K562 (cell line): ENCODE data around the gene WDR90. TPM values are rescaled to one million over a fixed set of nuclear protein-coding genes. Genes with fewer than 3 reads are reported as not detected.
A peak's percentile ranks its signal among the peaks of the same experiment; 100 is the strongest.

ENCODE experiments used
- ATF3 ChIP-seq, 2 experiments: fragments of 450-650 bp in 1 of 2; sonication (generic) in 1 of 2; formaldehyde crosslinking in 1 of 2; IDR thresholded peaks in 1 of 2; conservative IDR thresholded peaks in 1 of 2; 2 replicates each; pipeline versions ENCODE4 v1.6.1 to v1.8.1; 2016 to 2023; ENCODE audit warnings: mild to moderate bottlenecking in 2 of 2, moderate library complexity in 2 of 2, inconsistent platforms in 1 of 2, missing genetic modification reagents in 1 of 2
- BCL6 ChIP-seq: fragments of 250-450 bp; sonication (Bioruptor Pico); IDR thresholded peaks from 2 replicates; pipeline ENCODE4 v1.4.0; 2020
- BMI1 ChIP-seq: fragments of 150-350 bp; IDR thresholded peaks from 2 replicates; pipeline ENCODE4 v1.6.1; 2014; ENCODE audit warnings: low read length
- CTBP1 ChIP-seq: fragments of 450-650 bp; IDR thresholded peaks from 2 replicates; pipeline ENCODE4 v1.6.1; 2016; ENCODE audit warnings: borderline replicate concordance
- FOSL1 ChIP-seq: fragments of 200-800 bp; sonication (Bioruptor generic); conservative IDR thresholded peaks from 2 replicates; pipeline ENCODE4 v1.6.1; 2016; ENCODE audit warnings: missing genetic modification characterization, missing compliant biosample characterization
- FOXJ2 ChIP-seq: fragments of 200-800 bp; sonication (Bioruptor generic); IDR thresholded peaks from 2 replicates; pipeline ENCODE4 v1.6.1; 2016; ENCODE audit warnings: missing genetic modification characterization, missing compliant biosample characterization
- JUND ChIP-seq, 2 experiments: IDR thresholded peaks; 2 replicates in 1 of 2; 3 replicates in 1 of 2; pipeline ENCODE4 v1.6.1; 2011; ENCODE audit warnings: borderline replicate concordance in 2 of 2, low read depth in 2 of 2, low read length in 2 of 2, improper control_type of control experiment in 1 of 2, missing biosample characterization in 1 of 2, missing genetic modification characterization in 1 of 2, missing genetic modification reagents in 1 of 2
- KDM1A ChIP-seq, 2 experiments: fragments of 450-650 bp; IDR thresholded peaks; 2 replicates each; pipeline ENCODE4 v1.6.1; 2016; ENCODE audit warnings: mild to moderate bottlenecking in 2 of 2
- MAFF ChIP-seq: IDR thresholded peaks from 2 replicates; pipeline ENCODE4 v1.6.1; 2012; ENCODE audit warnings: low read length, improper control_type of control experiment
- MAZ ChIP-seq, 2 experiments: fragments of 450-650 bp in 1 of 2; sonication (generic) in 1 of 2; formaldehyde crosslinking; IDR thresholded peaks in 1 of 2; conservative IDR thresholded peaks in 1 of 2; 2 replicates each; pipeline versions ENCODE4 v1.4.0 to v1.5.0; 2020; ENCODE audit warnings: mild to moderate bottlenecking in 1 of 2, missing genetic modification reagents in 1 of 2
- NCOA1 ChIP-seq: fragments of 450-650 bp; IDR thresholded peaks from 2 replicates; pipeline ENCODE4 v1.6.1; 2016; ENCODE audit warnings: low read depth
- NEUROD1 ChIP-seq: fragments of 150-350 bp; IDR thresholded peaks from 2 replicates; pipeline ENCODE4 v1.6.1; 2014; ENCODE audit warnings: borderline replicate concordance, low read length, low read depth; ENCODE audit not compliant: partially characterized antibody
- RFX1 ChIP-seq: fragments of 450-650 bp; IDR thresholded peaks from 2 replicates; pipeline ENCODE4 v1.6.1; 2016; ENCODE audit warnings: mild to moderate bottlenecking, moderate library complexity
- RNF2 ChIP-seq: sonication (generic); IDR thresholded peaks from 2 replicates; pipeline ENCODE4 v1.6.1; 2016
- SIX5 ChIP-seq, 2 experiments: IDR thresholded peaks; 2 replicates each; pipeline ENCODE4 v1.6.1; 2011; ENCODE audit warnings: low read length in 2 of 2, borderline replicate concordance in 1 of 2, low read depth in 1 of 2, mild to moderate bottlenecking in 1 of 2, moderate library complexity in 1 of 2; ENCODE audit not compliant: insufficient read depth in 1 of 2
- SMARCC2 ChIP-seq: fragments of 450-650 bp; IDR thresholded peaks from 2 replicates; pipeline ENCODE4 v1.6.1; 2017; ENCODE audit warnings: antibody characterized with exemption, moderate library complexity, mild to moderate bottlenecking, low read depth
- SMARCE1 ChIP-seq: fragments of 450-650 bp; IDR thresholded peaks from 2 replicates; pipeline ENCODE4 v1.7.1; 2016; ENCODE audit warnings: mild to moderate bottlenecking
- TEAD1 ChIP-seq, 2 experiments: fragments of 450-650 bp in 1 of 2; sonication (generic) in 1 of 2; formaldehyde crosslinking; IDR thresholded peaks; 2 replicates each; pipeline versions ENCODE4 v1.4.0 to v1.8.0; 2020 to 2022; ENCODE audit warnings: mild to moderate bottlenecking in 2 of 2, missing genetic modification reagents in 1 of 2
- ZFP30 ChIP-seq: fragments of 250-450 bp; sonication (Bioruptor Pico); IDR thresholded peaks from 2 replicates; pipeline ENCODE4 v1.8.0; 2022; ENCODE audit warnings: moderate library complexity, mild to moderate bottlenecking, inconsistent platforms, borderline replicate concordance
- ZFP36 ChIP-seq: fragments of 150-350 bp; IDR thresholded peaks from 2 replicates; pipeline ENCODE4 v1.6.1; 2018; ENCODE audit warnings: low read length, low read depth; ENCODE audit not compliant: partially characterized antibody
- ZNF217 ChIP-seq: sonication (generic); formaldehyde crosslinking; IDR thresholded peaks from 2 replicates; pipeline ENCODE4 v1.8.0; 2022; ENCODE audit warnings: mild to moderate bottlenecking, missing genetic modification reagents
- ZNF696 ChIP-seq: fragments of 250-450 bp; sonication (Bioruptor Pico); conservative IDR thresholded peaks from 2 replicates; pipeline ENCODE4 v1.4.0; 2020; ENCODE audit warnings: mild to moderate bottlenecking, moderate library complexity
- polyA plus RNA-seq, 8 experiments: library from polyadenylated mRNA; depleted of rRNA in 4 of 8; stranded (reverse) in 5 of 8; unstranded in 3 of 8; fragments of >200 nt; fragmentation: Nextera tagmentation in 2 of 8; fragmentation: Illumina TruSeq in 1 of 8; extraction: Ambion mirVana in 2 of 8; extraction: Trizol in 1 of 8; gene quantifications; 2 replicates each; pipeline versions ENCODE4 v1.2.1 to v1.2.3, GENCODE V29; 2011 to 2014; ENCODE audit warnings: inconsistent platforms in 1 of 8, missing spikeins in 1 of 8
- total RNA-seq, 7 experiments: library from RNA; depleted of rRNA in 6 of 7; stranded (reverse); fragments of >200 nt in 6 of 7; fragmentation: Illumina TruSeq in 2 of 7; extraction: Trizol in 2 of 7; gene quantifications; 2 replicates each; pipeline versions ENCODE4 v1.2.1 to v1.2.3, GENCODE V29; 2011 to 2021; ENCODE audit warnings: low replicate concordance in 1 of 7

The WDR90 gene
- total and polyA plus RNA-seq, 9 of the 15 experiments (the other 6 are each of a cell fraction or from before 2014, with no cell fraction given), result 0.44 to 12.6 (median 3.3) TPM

DNA sequence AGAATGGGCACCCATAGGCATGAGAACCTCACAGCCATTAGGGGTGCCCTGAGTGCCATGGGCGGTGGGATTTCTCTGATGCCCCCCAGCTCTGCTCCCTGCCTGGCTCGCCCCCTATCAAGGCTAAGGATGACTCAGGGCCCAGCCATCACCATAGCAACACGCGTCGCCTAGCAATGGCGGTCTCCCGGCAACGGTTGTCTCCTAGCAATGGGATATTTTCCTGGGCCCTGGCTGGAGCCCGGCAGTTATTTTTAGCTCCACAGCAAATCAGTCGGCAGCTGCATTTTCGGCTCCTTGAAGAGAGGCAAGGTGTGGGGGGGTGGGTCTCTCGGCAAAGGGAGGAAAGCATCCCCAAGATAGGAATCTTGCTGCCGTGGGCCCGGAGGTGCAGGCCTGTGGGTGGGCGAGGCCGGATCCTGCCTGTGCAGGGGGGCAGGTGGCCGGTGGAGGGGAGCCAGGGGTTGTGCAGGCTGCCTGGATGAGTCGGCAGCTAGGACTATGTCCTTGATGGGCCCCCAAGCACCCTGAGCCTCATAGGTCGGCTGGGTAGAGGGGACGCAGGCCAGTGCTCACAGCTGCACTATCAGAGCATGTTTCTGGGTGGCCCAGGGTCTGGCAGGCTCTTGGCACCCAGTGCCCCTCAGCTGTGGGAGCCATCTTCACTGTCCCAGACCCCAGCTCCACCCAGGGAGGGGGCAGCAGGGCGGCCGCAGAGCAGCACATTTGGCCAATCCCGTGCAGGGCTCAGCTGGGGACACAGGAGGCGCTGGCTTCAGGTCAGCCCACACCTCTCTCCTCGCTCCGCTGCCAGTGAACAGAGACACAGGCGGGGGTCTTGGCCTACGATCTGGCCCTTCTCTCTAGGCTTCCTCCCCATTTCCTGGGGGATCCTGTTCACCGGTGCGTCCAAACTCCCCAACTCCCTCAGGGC lies 60.7 kb downstream of the WDR90 start (continued):
- TF ChIP-seq ATF3 (IDR thresholded peaks at IDR 0.05) (peak; percentile 68), ATF3 (CRISPR knock-in tag; conservative IDR thresholded peaks at IDR 0.05) (no peak), CTBP1 (peak; percentile 66), ZNF696 (CRISPR knock-in tag) (no peak), KDM1A (IDR thresholded peaks at IDR 0.05) (peak; percentile 83 to 94), RNF2 (peak; percentile 97), BCL6 (CRISPR knock-in tag) (no peak), MAZ (CRISPR knock-in tag; conservative IDR thresholded peaks at IDR 0.05 in 1 of 2, IDR thresholded peaks at IDR 0.05 in 1 of 2) (no peak), SMARCC2 (no peak), TEAD1 (CRISPR knock-in tag; IDR thresholded peaks at IDR 0.05) (no peak), JUND (IDR thresholded peaks at IDR 0.05; ENCODE audit: borderline replicate concordance, low read depth, low read length) (peak; percentile 52; the same call in 1 of the 2 replicates), JUND (tag; IDR thresholded peaks at IDR 0.05; ENCODE audit: borderline replicate concordance, low read depth, low read length) (no peak), MAFF (peak; percentile 24; the same call in 1 of the 2 replicates), NEUROD1 (peak; percentile 100), ZFP36 (no peak), NCOA1 (no peak), RFX1 (peak; percentile 100), ZFP30 (CRISPR knock-in tag) (no peak), FOXJ2 (tag) (peak; percentile 53; the same call in 1 of the 2 replicates), BMI1 (peak; percentile 100), SIX5 (IDR thresholded peaks at IDR 0.05; ENCODE audit: borderline replicate concordance in 1 of 2, insufficient read depth in 1 of 2, low read depth in 1 of 2, low read length in 2 of 2) (peak in 1 of 2 experiments; percentile 36; a peak in 1 of 4 replicates), FOSL1 (tag) (peak; percentile 42; the same call in 1 of the 2 replicates), SMARCE1 (no peak), ZNF217 (CRISPR knock-in tag) (no peak)
